HG02588 (cell line): ENCODE results near the gene RNF222.

Experiments used
- ATAC-seq: cut with Tn5 transposase; IDR thresholded peaks from one replicate; pipeline ENCODE4 v1.9.1; 2021; ENCODE audit warnings: mild to moderate bottlenecking, moderate library complexity; ENCODE audit not compliant: unreplicated experiment

Gene RNF222

GRCh38 chr17:8397636-8398035 lies at the start of gene RNF222:
RNF222 (minus strand) TSS chr17:8397827; CDS start chr17:8393461, 4,366 bp downstream.
- no peak for ATAC-seq

GRCh38 chr17:8445536-8445935 lies 47.9 kb upstream of the RNF222 start:
- no peak for ATAC-seq

GRCh38 chr17:8444494-8444893 lies 46.9 kb upstream of the RNF222 start:
- ATAC-seq = no peak

GRCh38 chr17:8443756-8444155 lies 46.1 kb upstream of the RNF222 start:
- ATAC-seq = no peak

- ATAC-seq = no peak
Observed at GRCh38 chr17:8442310-8442709, 44.7 kb upstream of the RNF222 start.

GRCh38 chr17:8441690-8442089 lies 44.1 kb upstream of the RNF222 start:
- no peak for ATAC-seq

GRCh38 chr17:8439681-8440080 lies 42.1 kb upstream of the RNF222 start:
- ATAC-seq = no peak

- ATAC-seq = no peak
Observed at GRCh38 chr17:8438441-8438840, 40.8 kb upstream of the RNF222 start.

- no peak for ATAC-seq
Observed at GRCh38 chr17:8436844-8437171, 39.2 kb upstream of the RNF222 start.

GRCh38 chr17:8436169-8436843 lies 38.7 kb upstream of the RNF222 start:
- ATAC-seq = peak; percentile 42

- peak; percentile 92 for ATAC-seq
Observed at GRCh38 chr17:8435245-8436168, 37.9 kb upstream of the RNF222 start, which contains the start of gene NDEL1. NDEL1 (plus strand) TSS chr17:8435884; CDS start chr17:8444272, 8,388 bp downstream.

GRCh38 chr17:8430966-8431365 lies 33.3 kb upstream of the RNF222 start:
- ATAC-seq = no peak

GRCh38 chr17:8426802-8427201 lies 29.2 kb upstream of the RNF222 start:
- ATAC-seq = no peak

GRCh38 chr17:8426094-8426720 lies 28.6 kb upstream of the RNF222 start:
- no peak for ATAC-seq

- ATAC-seq = no peak
Observed at GRCh38 chr17:8421571-8421970, 23.9 kb upstream of the RNF222 start.

- no peak for ATAC-seq
Observed at GRCh38 chr17:8420041-8420934, 22.7 kb upstream of the RNF222 start.

- no peak for ATAC-seq
Observed at GRCh38 chr17:8419305-8419704, 21.7 kb upstream of the RNF222 start.

GRCh38 chr17:8418471-8418870 lies 20.8 kb upstream of the RNF222 start:
- no peak for ATAC-seq

- ATAC-seq = no peak
Observed at GRCh38 chr17:8417806-8418205, 20.2 kb upstream of the RNF222 start.

- no peak for ATAC-seq
Observed at GRCh38 chr17:8413938-8414337, 16.3 kb upstream of the RNF222 start.

- no peak for ATAC-seq
Observed at GRCh38 chr17:8413328-8413727, 15.7 kb upstream of the RNF222 start.
